Fibroblast of skin of right biceps (primary cell): ENCODE results near the gene F7.
A peak's percentile ranks its signal among the peaks of the same experiment; 100 is the strongest.
"Not testable (repeated sequence)": the region's sequence is repeated elsewhere in the genome, so short reads cannot be mapped to it uniquely, and the experiment has no call there.

Source experiments
- DNase-seq: peaks from one replicate; pipeline ENCODE4 v3.0.0-alpha.2; 2013

Gene F7

GRCh38 chr13:113105032-113105920, at the start of gene F7:
TSS of gene F7 (plus strand) at chr13:113105791. CDS start at chr13:113105842, 51 bp downstream.
- no peak for DNase-seq

GRCh38 chr13:113057084-113057483, 48.5 kb upstream of the F7 start:
- no peak for DNase-seq

- DNase-seq = not testable (repeated sequence)
Measured at GRCh38 chr13:113057559-113057958, 48.0 kb upstream of the F7 start.

- no peak for DNase-seq
Measured at GRCh38 chr13:113058129-113058987, 47.2 kb upstream of the F7 start.

GRCh38 chr13:113058988-113059850, 46.4 kb upstream of the F7 start:
- DNase-seq = no peak

- no peak for DNase-seq
Measured at GRCh38 chr13:113059891-113060290, 45.7 kb upstream of the F7 start.

GRCh38 chr13:113060557-113061270, 44.9 kb upstream of the F7 start:
- no peak for DNase-seq

- no peak for DNase-seq
Measured at GRCh38 chr13:113061271-113061625, 44.3 kb upstream of the F7 start.

- no peak for DNase-seq
Measured at GRCh38 chr13:113061796-113062425, 43.7 kb upstream of the F7 start.

GRCh38 chr13:113062691-113063090, 42.9 kb upstream of the F7 start:
- DNase-seq = no peak

- no peak for DNase-seq
Measured at GRCh38 chr13:113063091-113063491, 42.5 kb upstream of the F7 start.

GRCh38 chr13:113064000-113064533, 41.5 kb upstream of the F7 start:
- DNase-seq = no peak

GRCh38 chr13:113064534-113065405, 40.8 kb upstream of the F7 start:
- DNase-seq = peak; percentile 82

- peak; percentile 17 for DNase-seq
Measured at GRCh38 chr13:113065406-113066141, 40.0 kb upstream of the F7 start.

- no peak for DNase-seq
Measured at GRCh38 chr13:113066142-113066455, 39.5 kb upstream of the F7 start.

- DNase-seq = no peak
Measured at GRCh38 chr13:113066746-113067145, 38.8 kb upstream of the F7 start.

- DNase-seq = no peak
Measured at GRCh38 chr13:113069861-113070805, 35.5 kb upstream of the F7 start.

GRCh38 chr13:113070855-113071254, 34.7 kb upstream of the F7 start:
- DNase-seq = no peak

- DNase-seq = no peak
Measured at GRCh38 chr13:113072376-113072775, 33.2 kb upstream of the F7 start.
